Vagina (tissue), 2 donors: ENCODE measurements around the gene ITGAX. TPM values are rescaled to one million over a fixed set of nuclear protein-coding genes. Genes with fewer than 3 reads are reported as not detected.

ENCODE experiments used
- DNase-seq, 2 donors: peaks; one replicate each; pipeline ENCODE4 v3.0.0-alpha.2; 2017; ENCODE audit errors: extremely low spot score in 2 of 2
- H3K27ac ChIP-seq: fragments of 200-600 bp; sonication (generic); one replicate; pipeline ENCODE4 v1.5.1; 2019
- H3K27me3 ChIP-seq: fragments of 200-600 bp; sonication (generic); one replicate; pipeline ENCODE4 v1.5.1; 2019
- H3K36me3 ChIP-seq, 2 donors: fragments of 200-600 bp; sonication (generic); one replicate each; pipeline ENCODE4 v1.5.1; 2017 to 2019
- H3K4me1 ChIP-seq: fragments of 200-600 bp; sonication (generic); one replicate; pipeline ENCODE4 v1.5.1; 2019
- H3K4me3 ChIP-seq, 2 donors: fragments of 200-600 bp; sonication (generic); 1 replicate in 1 of 2; 2 replicates in 1 of 2; pipeline ENCODE4 v1.5.1; 2016 to 2019
- H3K9me3 ChIP-seq: fragments of 200-600 bp; sonication (generic); one replicate; pipeline ENCODE4 v1.5.1; 2019
- CTCF ChIP-seq, 3 experiments: fragments of 450-650 bp in 2 of 3; fragments of 200-600 bp in 1 of 3; sonication (generic) in 1 of 3; IDR thresholded peaks; one replicate each; pipeline ENCODE4 v1.5.1; 2017 to 2019; ENCODE audit warnings: antibody characterized with exemption in 3 of 3, mild to moderate bottlenecking in 2 of 3, moderate library complexity in 2 of 3
- POLR2A ChIP-seq, 2 donors: fragments of 450-650 bp; IDR thresholded peaks; one replicate each; pipeline ENCODE4 v1.6.1; 2017; ENCODE audit warnings: antibody characterized with exemption in 2 of 2, mild to moderate bottlenecking in 2 of 2, moderate library complexity in 2 of 2
- POLR2AphosphoS5 ChIP-seq, 2 donors: sonication (generic); formaldehyde crosslinking; IDR thresholded peaks; one replicate each; pipeline ENCODE4 v1.9.0; 2017; ENCODE audit warnings: antibody characterized with exemption in 2 of 2, mild to moderate bottlenecking in 2 of 2, low read depth in 1 of 2; ENCODE audit not compliant: insufficient read depth in 1 of 2
- intact Hi-C: fragments of 100-400 bp; cut with DNase I; formaldehyde crosslinking; loops from one replicate; pipeline ENCODE4 v1.15.1; 2023
- total RNA-seq: library from RNA; depleted of rRNA; stranded (reverse); fragments of >200 nt; gene quantifications from one replicate; pipeline ENCODE4 v1.2.3, GENCODE V29; 2016

The ITGAX gene
- total RNA-seq, 1 donor from 2014 or later, result 4.4 TPM

DNA sequence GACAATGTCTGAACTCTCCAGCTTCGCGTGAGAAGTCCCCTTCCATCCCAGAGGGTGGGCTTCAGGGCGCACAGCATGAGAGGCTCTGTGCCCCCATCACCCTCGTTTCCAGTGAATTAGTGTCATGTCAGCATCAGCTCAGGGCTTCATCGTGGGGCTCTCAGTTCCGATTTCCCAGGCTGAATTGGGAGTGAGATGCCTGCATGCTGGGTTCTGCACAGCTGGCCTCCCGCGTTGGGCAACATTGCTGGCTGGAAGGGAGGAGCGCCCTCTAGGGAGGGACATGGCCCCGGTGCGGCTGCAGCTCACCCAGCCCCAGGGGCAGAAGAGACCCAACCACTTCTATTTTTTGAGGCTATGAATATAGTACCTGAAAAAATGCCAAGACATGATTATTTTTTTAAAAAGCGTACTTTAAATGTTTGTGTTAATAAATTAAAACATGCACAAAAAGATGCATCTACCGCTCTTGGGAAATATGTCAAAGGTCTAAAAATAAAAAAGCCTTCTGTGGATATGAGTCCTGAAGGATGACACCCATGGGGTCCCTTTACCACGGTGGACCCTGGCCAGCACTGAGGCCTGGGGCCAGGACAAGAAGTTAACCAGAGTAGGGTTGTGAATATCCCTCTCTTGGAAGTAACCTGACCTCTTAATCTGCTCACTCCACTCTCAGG is 27.6 kb downstream of the ITGAX start:
- Histone ChIP-seq H3K4me1 (no peaks in the 10 kb centered on the region), H3K36me3 (no peaks in the 10 kb centered on the region), H3K27me3 (no peaks in the 10 kb centered on the region), H3K4me3 (no peak overlapping the region), H3K27ac (no peak overlapping the region), H3K9me3 (no peaks in the 10 kb centered on the region)
- intact Hi-C loops, result no loop called here
- peak in 1 of 3 experiments; percentile 31 for TF ChIP-seq CTCF (IDR thresholded peaks at IDR 0.05)
- TF ChIP-seq POLR2A (IDR thresholded peaks at IDR 0.05), result no peak
- no peak for TF ChIP-seq POLR2AphosphoS5 (IDR thresholded peaks at IDR 0.05; ENCODE audit: insufficient read depth in 1 of 2, low read depth in 1 of 2)
- DNase-seq, result no peak

DNA sequence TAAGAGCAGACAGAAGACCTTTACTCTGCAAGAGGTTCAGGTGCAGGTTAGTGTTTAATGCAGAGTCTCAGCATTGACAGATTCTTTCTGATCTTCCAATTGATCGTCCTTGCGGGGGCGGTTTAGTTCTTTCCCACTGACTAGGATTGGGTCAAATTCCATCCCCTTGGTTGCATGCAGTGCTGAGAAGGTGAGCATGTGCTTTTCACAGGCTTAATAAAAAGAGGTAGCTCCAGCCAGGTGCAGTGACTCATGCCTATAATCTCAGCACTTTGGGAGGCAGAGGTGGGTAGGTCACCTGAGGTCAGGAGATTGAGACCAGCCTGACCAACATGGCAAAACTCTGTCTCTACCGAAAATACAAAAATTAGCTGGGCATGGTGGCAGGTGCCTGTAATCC is 30.7 kb downstream of the ITGAX start:
- no peaks in the 10 kb centered on the region for H3K27me3 ChIP-seq
- no peaks in the 10 kb centered on the region for H3K4me1 ChIP-seq
- no peaks in the 10 kb centered on the region for H3K9me3 ChIP-seq
- DNase-seq, result no peak
- TF ChIP-seq POLR2A (IDR thresholded peaks at IDR 0.05) (no peak), POLR2AphosphoS5 (IDR thresholded peaks at IDR 0.05; ENCODE audit: insufficient read depth in 1 of 2, low read depth in 1 of 2) (no peak), CTCF (IDR thresholded peaks at IDR 0.05) (no peak)
- no peak overlapping the region for H3K4me3 ChIP-seq
- intact Hi-C loops, result no loop called here
- H3K36me3 ChIP-seq, result no peaks in the 10 kb centered on the region
- no peak overlapping the region for H3K27ac ChIP-seq

DNA sequence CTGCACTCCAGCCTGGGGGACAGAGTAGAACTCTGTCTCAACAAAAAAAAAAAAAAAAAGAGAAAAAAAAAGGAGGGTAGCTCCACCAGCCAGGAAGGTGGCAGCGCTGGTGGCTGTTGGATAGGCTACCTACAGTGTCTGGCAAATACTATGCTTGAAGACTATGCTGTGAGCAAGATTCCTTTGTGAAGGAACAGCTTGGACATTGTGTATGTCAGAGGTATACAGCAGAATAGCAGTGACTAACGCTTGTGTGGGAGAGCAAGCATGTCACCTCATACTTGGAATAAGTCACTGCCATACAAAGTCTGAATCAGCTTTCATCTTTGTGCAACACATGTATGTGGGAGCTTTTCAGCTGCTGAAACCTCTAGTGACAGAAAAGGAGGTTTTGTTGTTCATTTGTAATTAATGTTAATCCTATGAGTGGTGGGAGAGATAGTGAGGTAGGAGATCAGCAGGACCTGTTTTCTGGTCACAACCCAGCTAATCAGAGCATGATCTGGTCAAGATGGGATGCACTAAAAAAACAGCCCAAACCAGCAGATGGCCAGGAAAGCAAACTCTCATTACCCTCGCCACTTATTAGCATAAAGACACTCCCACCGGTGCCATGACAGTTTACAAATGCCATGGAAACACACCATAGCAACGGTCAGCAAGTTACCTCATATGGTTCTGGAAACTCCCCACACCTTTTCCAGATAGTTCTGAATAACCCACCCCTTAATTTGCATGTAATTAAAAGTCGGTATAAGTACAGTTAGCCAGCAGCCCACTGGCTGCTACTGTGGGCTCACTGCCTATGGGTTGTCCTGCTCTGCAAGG is 31.4 kb downstream of the ITGAX start:
- no peaks in the 10 kb centered on the region for H3K9me3 ChIP-seq
- no peak overlapping the region for H3K4me3 ChIP-seq
- intact Hi-C loops, result no loop called here
- DNase-seq, result no peak
- H3K36me3 ChIP-seq, result no peaks in the 10 kb centered on the region
- peak in 1 of 2 donors; percentile 18 for TF ChIP-seq POLR2AphosphoS5 (IDR thresholded peaks at IDR 0.05; ENCODE audit: insufficient read depth in 1 of 2, low read depth in 1 of 2)
- TF ChIP-seq POLR2A (IDR thresholded peaks at IDR 0.05), result no peak
- no peaks in the 10 kb centered on the region for H3K27me3 ChIP-seq
- no peak overlapping the region for H3K27ac ChIP-seq
- H3K4me1 ChIP-seq, result no peaks in the 10 kb centered on the region

GRCh38 chr16:31388535-31388934 is 33.6 kb downstream of the ITGAX start:
- intact Hi-C loops, result no loop called here
- TF ChIP-seq CTCF (IDR thresholded peaks at IDR 0.05) (no peak), POLR2A (IDR thresholded peaks at IDR 0.05) (no peak), POLR2AphosphoS5 (IDR thresholded peaks at IDR 0.05; ENCODE audit: insufficient read depth in 1 of 2, low read depth in 1 of 2) (no peak)
- no peak for DNase-seq
- Histone ChIP-seq H3K9me3 (no peaks in the 10 kb centered on the region), H3K27ac (no peak overlapping the region), H3K36me3 (no peaks in the 10 kb centered on the region), H3K27me3 (no peaks in the 10 kb centered on the region), H3K4me1 (no peaks in the 10 kb centered on the region), H3K4me3 (no peak overlapping the region)

GRCh38 chr16:31390504-31391041 is 35.6 kb downstream of the ITGAX start:
- intact Hi-C loops, result no loop called here
- Histone ChIP-seq H3K27me3 (no peaks in the 10 kb centered on the region), H3K4me3 (no peak overlapping the region), H3K36me3 (no peaks in the 10 kb centered on the region), H3K9me3 (no peaks in the 10 kb centered on the region), H3K27ac (no peak overlapping the region), H3K4me1 (no peaks in the 10 kb centered on the region)
- TF ChIP-seq CTCF (IDR thresholded peaks at IDR 0.05), result no peak
- TF ChIP-seq POLR2A (IDR thresholded peaks at IDR 0.05), result no peak
- no peak for TF ChIP-seq POLR2AphosphoS5 (IDR thresholded peaks at IDR 0.05; ENCODE audit: insufficient read depth in 1 of 2, low read depth in 1 of 2)
- no peak for DNase-seq
